ENCODE data around the gene CFAP57. TPM values are rescaled to one million over a fixed set of nuclear protein-coding genes. Genes with fewer than 3 reads are reported as not detected.

The CFAP57 gene
- total RNA-seq, 1 experiment from 2014 or later = 1.7 TPM

GRCh38 chr1:43300378-43301094 lies 128.4 kb downstream of the CFAP57 start, which contains the start of gene TIE1:
Gene TIE1, plus strand, starts transcription at chr1:43300982. Its CDS starts 90 bp downstream, at chr1:43301072.
- Histone ChIP-seq H3K4me1 (replicated peaks; ENCODE audit: insufficient read depth) (peaks cover 16% of the 10 kb centered on the region), H3F3A (ENCODE audit: insufficient read depth, low read depth) (peaks cover 1% of the 10 kb centered on the region; the same call in 1 of the 2 replicates), H4K20me1 (ENCODE audit: insufficient read depth) (no peaks in the 10 kb centered on the region), H3K36me3 (ENCODE audit: low read depth) (no peaks in the 10 kb centered on the region), H3K9me2 (ENCODE audit: insufficient read depth) (no peaks in the 10 kb centered on the region), H2AFZ (no peak within 1 kb of the TSS), H3K27me3 (ENCODE audit: insufficient read depth, low read depth) (no peaks in the 10 kb centered on the region), H3K9me3 (ENCODE audit: insufficient read depth, low read depth) (no peaks in the 10 kb centered on the region), H3K79me2 (ENCODE audit: low read depth) (no peaks in the 10 kb centered on the region), H3K4me3 (no peak within 1 kb of the TSS), H3K27ac (no peak within 1 kb of the TSS), H3K4me2 (no peak within 1 kb of the TSS)
- intact Hi-C loops (cut with micrococcal nuclease; ENCODE audit: unreplicated experiment) = no loop called here
- CTCF ChIA-PET = no interaction called here
- no peak for TF ChIP-seq EZH2 (IDR thresholded peaks at IDR 0.05; ENCODE audit: low read depth)
- no peak for TF ChIP-seq CTCF (conservative IDR thresholded peaks at IDR 0.05)
- BruUV-seq (replicated peaks) = no TSS peak
- POLR2A ChIA-PET (ENCODE audit: unreplicated experiment) = interaction anchor here (0.6 kb wide), 1 partner anchor 14 kb away, joined by 7 read pairs; no protein-coding TSS in a partner anchor
- no peak for DNase-seq

GRCh38 chr1:43302201-43302600 lies 130.1 kb downstream of the CFAP57 start:
- Histone ChIP-seq H3K27ac (no peak overlapping the region), H3K9me2 (ENCODE audit: insufficient read depth) (no peaks in the 10 kb centered on the region), H3K9me3 (ENCODE audit: insufficient read depth, low read depth) (no peaks in the 10 kb centered on the region), H3K4me3 (no peak overlapping the region), H3K4me2 (no peak overlapping the region), H3K27me3 (ENCODE audit: insufficient read depth, low read depth) (no peaks in the 10 kb centered on the region), H3F3A (ENCODE audit: insufficient read depth, low read depth) (no peaks in the 10 kb centered on the region), H2AFZ (no peak overlapping the region), H3K4me1 (replicated peaks; ENCODE audit: insufficient read depth) (no peaks in the 10 kb centered on the region), H3K36me3 (ENCODE audit: low read depth) (no peaks in the 10 kb centered on the region), H3K79me2 (ENCODE audit: low read depth) (no peaks in the 10 kb centered on the region), H4K20me1 (ENCODE audit: insufficient read depth) (no peaks in the 10 kb centered on the region)
- ChIA-PET CTCF (no interaction called here), POLR2A (ENCODE audit: unreplicated experiment) (no interaction called here)
- intact Hi-C loops (cut with micrococcal nuclease; ENCODE audit: unreplicated experiment) = no loop called here
- DNase-seq = no peak
- TF ChIP-seq CTCF (conservative IDR thresholded peaks at IDR 0.05) (no peak), EZH2 (IDR thresholded peaks at IDR 0.05; ENCODE audit: low read depth) (no peak)
- BruUV-seq (replicated peaks) = no TSS peak

DNA sequence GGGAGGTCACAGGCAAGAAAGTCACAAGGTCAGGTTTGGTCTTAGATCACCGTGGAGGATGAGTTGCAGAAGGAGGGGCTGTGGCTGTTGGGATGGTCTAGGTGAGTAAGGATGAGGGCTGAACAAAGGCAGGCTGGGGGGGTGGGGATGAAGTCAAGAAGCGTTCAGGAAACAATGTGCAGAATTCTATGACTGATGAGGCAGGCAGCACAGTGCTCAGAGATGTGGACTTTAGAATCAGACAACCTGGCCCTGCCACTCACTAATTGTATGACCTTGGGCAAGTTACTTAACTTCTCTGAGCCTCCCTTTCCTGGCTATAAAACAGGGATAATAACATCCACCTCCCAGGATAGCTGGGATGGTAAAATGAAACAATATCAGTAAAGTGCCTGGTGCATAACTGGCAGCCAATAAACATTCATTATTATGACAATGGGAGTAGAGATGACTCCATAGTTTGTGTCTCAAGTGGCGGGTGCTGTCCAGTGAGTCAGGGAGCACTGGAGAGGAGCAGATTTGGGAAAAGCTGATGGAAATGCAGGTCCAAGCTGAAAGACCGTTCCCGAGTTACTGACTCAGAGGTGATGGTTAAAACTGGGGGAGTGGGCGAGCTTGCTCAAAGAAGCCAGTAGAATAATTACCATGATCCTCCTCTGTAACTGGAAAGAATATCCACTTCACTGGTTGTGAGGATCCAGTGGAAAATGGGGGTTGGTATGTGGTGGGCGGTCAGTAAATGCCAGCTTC lies 130.8 kb downstream of the CFAP57 start:
- no peaks in the 10 kb centered on the region for H3K79me2 ChIP-seq (ENCODE audit: low read depth)
- intact Hi-C loops (cut with micrococcal nuclease; ENCODE audit: unreplicated experiment) = no loop called here
- H3K4me2 ChIP-seq = no peak overlapping the region
- BruUV-seq (replicated peaks) = no TSS peak
- H3K4me1 ChIP-seq (replicated peaks; ENCODE audit: insufficient read depth) = no peaks in the 10 kb centered on the region
- H4K20me1 ChIP-seq (ENCODE audit: insufficient read depth) = no peaks in the 10 kb centered on the region
- TF ChIP-seq CTCF (conservative IDR thresholded peaks at IDR 0.05) (no peak), EZH2 (IDR thresholded peaks at IDR 0.05; ENCODE audit: low read depth) (no peak)
- H3K36me3 ChIP-seq (ENCODE audit: low read depth) = no peaks in the 10 kb centered on the region
- H3K27ac ChIP-seq = no peak overlapping the region
- no peaks in the 10 kb centered on the region for H3K9me2 ChIP-seq (ENCODE audit: insufficient read depth)
- ChIA-PET POLR2A (ENCODE audit: unreplicated experiment) (interaction anchor here (0.6 kb wide), 1 partner anchor 11 kb away, joined by 6 read pairs; no protein-coding TSS in a partner anchor), CTCF (no interaction called here)
- H3F3A ChIP-seq (ENCODE audit: insufficient read depth, low read depth) = no peaks in the 10 kb centered on the region
- H3K9me3 ChIP-seq (ENCODE audit: insufficient read depth, low read depth) = no peaks in the 10 kb centered on the region
- H2AFZ ChIP-seq = no peak overlapping the region
- DNase-seq = no peak
- H3K27me3 ChIP-seq (ENCODE audit: insufficient read depth, low read depth) = no peaks in the 10 kb centered on the region
- H3K4me3 ChIP-seq = no peak overlapping the region
